ENCODE results near the gene C1orf232. TPM values are rescaled to one million over a fixed set of nuclear protein-coding genes. Genes with fewer than 3 reads are reported as not detected.

C1orf232 gene
- total and polyA plus RNA-seq, 8 donors = not detected

GRCh38 chr1:26154750-26155149, 14.0 kb downstream of the C1orf232 start:
- ATAC-seq (no peak), FAIRE-seq (no peak), DNase-seq (peak in 1 of 6 donors; percentile 5)
- Histone ChIP-seq H3K27me3 (no peaks in the 10 kb centered on the region), H3K4me3 (no peak overlapping the region), H3K9me3 (no peaks in the 10 kb centered on the region), H3K27ac (no peak overlapping the region), H3K4me1 (no peaks in the 10 kb centered on the region), H3K36me3 (no peaks in the 10 kb centered on the region)
- intact Hi-C loops (cut with DNase I) = no loop called here
- WGBS, 2 donors = 82 to 86% methylated on average over 9 of the region's 9 CpGs
- no peak for TF ChIP-seq CTCF (IDR thresholded peaks at IDR 0.05)

- Histone ChIP-seq H3K4me1 (no peaks in the 10 kb centered on the region), H3K27ac (no peak overlapping the region), H3K27me3 (no peaks in the 10 kb centered on the region), H3K9me3 (no peaks in the 10 kb centered on the region), H3K36me3 (no peaks in the 10 kb centered on the region), H3K4me3 (no peak overlapping the region)
- FAIRE-seq (no peak), ATAC-seq (no peak), DNase-seq (no peak)
- WGBS, 2 donors = 61 to 62% methylated on average over 5 of the region's 5 CpGs
- intact Hi-C loops (cut with DNase I) = no loop called here
- TF ChIP-seq CTCF (IDR thresholded peaks at IDR 0.05) = no peak
Measured at GRCh38 chr1:26153966-26154532, 14.7 kb downstream of the C1orf232 start.

- no peak for ATAC-seq
- Histone ChIP-seq H3K4me1 (no peaks in the 10 kb centered on the region), H3K27ac (no peak overlapping the region), H3K4me3 (no peak overlapping the region), H3K9me3 (no peaks in the 10 kb centered on the region), H3K27me3 (no peaks in the 10 kb centered on the region), H3K36me3 (no peaks in the 10 kb centered on the region)
- DNase-seq = no peak
- no peak for FAIRE-seq
- intact Hi-C loops (cut with DNase I) = loop anchor here in 2 of 3 donors (5.0 to 10.0 kb wide), 3 partner anchors 42 to 117 kb away; no protein-coding TSS in a partner anchor
- no peak for TF ChIP-seq CTCF (IDR thresholded peaks at IDR 0.05)
Measured at GRCh38 chr1:26148887-26149286, 19.9 kb downstream of the C1orf232 start.

GRCh38 chr1:26145960-26146294, 22.8 kb downstream of the C1orf232 start:
- intact Hi-C loops (cut with DNase I) = loop anchor here in 2 of 3 donors (5.0 to 10.0 kb wide), 3 partner anchors 39 to 114 kb away; no protein-coding TSS in a partner anchor
- 31 to 33% methylated on average over 6 of the region's 6 CpGs for WGBS, 2 donors
- no peak for TF ChIP-seq CTCF (IDR thresholded peaks at IDR 0.05)
- H3K36me3 ChIP-seq = no peaks in the 10 kb centered on the region
- H3K27ac ChIP-seq = no peak overlapping the region
- FAIRE-seq (no peak), DNase-seq (no peak), ATAC-seq (no peak)
- no peaks in the 10 kb centered on the region for H3K4me1 ChIP-seq
- no peaks in the 10 kb centered on the region for H3K9me3 ChIP-seq
- no peak overlapping the region for H3K4me3 ChIP-seq
- H3K27me3 ChIP-seq = no peaks in the 10 kb centered on the region

All from pancreas (tissue), 10 donors.